Stomach smooth muscle (tissue), 2 donors: Measurements from ENCODE around the gene PALD1.

ENCODE experiments used
- H3K27ac ChIP-seq: one replicate; pipeline ENCODE4 v1.7.0; 2013; ENCODE audit warnings: mild to moderate bottlenecking, low read length, inconsistent platforms
- H3K27me3 ChIP-seq, 2 donors: one replicate each; pipeline ENCODE4 v1.7.0; 2013; ENCODE audit warnings: low read length in 2 of 2; ENCODE audit not compliant: insufficient read depth in 2 of 2, control insufficient read depth in 1 of 2
- H3K36me3 ChIP-seq, 2 donors: one replicate each; pipeline ENCODE4 v1.7.0; 2013; ENCODE audit warnings: low read length in 2 of 2; ENCODE audit not compliant: control insufficient read depth in 2 of 2, insufficient read depth in 2 of 2
- H3K4me1 ChIP-seq: one replicate; pipeline ENCODE4 v1.7.0; 2013; ENCODE audit warnings: low read length; ENCODE audit not compliant: control insufficient read depth, insufficient read depth
- H3K4me3 ChIP-seq, 2 donors: one replicate each; pipeline ENCODE4 v1.7.0; 2013; ENCODE audit warnings: low read length in 2 of 2
- H3K9ac ChIP-seq, 2 donors: one replicate each; pipeline ENCODE4 v1.7.0; 2013; ENCODE audit warnings: low read length in 2 of 2, mild to moderate bottlenecking in 1 of 2
- H3K9me3 ChIP-seq, 2 donors: one replicate each; pipeline ENCODE4 v1.7.0; 2013; ENCODE audit warnings: low read length in 2 of 2; ENCODE audit not compliant: control insufficient read depth in 2 of 2
- donor health status: healthy.
- donor health status: Pancreatic carcinoma.

The PALD1 gene

DNA sequence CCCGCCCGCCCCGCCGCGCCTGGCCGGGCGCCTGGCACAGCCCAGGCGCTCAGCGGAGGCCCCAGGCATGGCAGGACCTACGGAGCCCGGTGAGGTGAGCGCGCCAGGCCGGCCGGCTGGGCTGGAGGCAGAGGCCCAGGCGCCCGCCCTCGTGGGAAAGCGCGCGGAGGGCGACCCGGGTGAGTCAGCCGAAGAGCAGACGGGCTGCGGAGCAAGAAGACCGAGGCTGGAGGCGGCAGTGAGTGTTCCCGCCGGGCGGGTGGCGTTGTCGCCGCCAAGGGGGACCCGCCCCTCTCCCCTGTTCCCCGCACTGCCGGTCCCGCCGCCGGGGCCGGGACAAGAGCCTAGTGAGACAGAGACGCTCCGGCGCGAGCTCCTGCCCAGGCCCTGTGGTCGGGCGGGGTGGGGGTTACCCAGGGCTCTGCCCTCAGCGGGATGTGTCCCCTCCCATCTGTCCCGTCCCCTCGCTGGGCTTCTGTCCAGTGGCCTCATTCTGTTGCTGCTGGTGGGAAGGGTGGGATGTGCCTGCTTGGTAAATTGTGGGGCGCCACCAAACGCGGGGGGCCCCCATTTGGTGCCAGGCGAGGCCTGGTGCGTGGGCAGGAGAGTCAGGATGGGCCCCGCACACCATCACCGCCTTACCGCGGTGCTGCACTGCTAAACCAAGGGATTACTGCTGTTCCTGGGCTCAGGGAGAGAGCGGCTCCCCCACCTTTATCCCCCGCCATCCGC is 20.1 kb upstream of the PALD1 start:
- Histone ChIP-seq H3K9ac (peak overlapping the region; percentile 64 to 73), H3K36me3 (no peaks in the 10 kb centered on the region), H3K27ac (peak overlapping the region; percentile 92), H3K4me1 (peaks cover 45% of the 10 kb centered on the region), H3K9me3 (no peaks in the 10 kb centered on the region), H3K4me3 (peak overlapping the region; percentile 66 to 71), H3K27me3 (no peaks in the 10 kb centered on the region)

DNA sequence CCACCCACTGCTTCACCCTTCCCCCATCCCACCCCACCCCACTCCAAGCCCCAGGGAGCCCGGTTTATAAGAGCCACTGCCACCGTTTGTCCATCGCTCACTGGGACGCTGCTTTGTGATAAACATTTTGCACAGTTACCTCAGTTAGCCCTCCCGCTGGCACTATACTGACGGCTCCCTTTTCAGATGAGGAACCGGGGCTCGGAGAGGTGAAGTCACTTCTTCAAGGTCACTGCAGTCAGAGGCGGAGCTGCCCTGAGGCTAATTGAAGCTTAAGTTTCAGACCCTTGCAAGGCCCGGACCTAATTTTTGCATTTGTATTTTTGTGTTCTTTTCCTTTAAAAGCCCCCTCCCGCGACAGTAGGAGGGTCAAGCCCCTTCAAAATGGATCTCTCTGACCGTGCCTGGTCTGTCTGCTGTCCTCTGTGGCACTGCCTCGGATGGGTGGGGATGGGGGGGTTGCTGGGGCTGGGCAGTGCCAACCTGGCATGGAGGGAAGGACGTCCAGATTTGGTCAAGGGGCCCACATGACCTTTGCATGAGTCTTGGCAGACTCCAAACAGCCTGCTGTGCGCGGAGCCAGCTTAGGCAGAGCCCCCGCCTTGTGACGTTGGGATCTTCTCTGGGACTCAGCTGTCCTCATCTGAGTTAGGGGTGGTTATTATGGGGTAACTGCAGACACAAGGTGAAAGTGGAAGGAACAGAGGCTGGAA is 19.4 kb upstream of the PALD1 start:
- Histone ChIP-seq H3K27ac (peak overlapping the region; percentile 92), H3K9me3 (no peaks in the 10 kb centered on the region), H3K27me3 (no peaks in the 10 kb centered on the region), H3K4me3 (peak overlapping the region; percentile 66 to 71), H3K9ac (peak overlapping the region; percentile 51 to 64), H3K36me3 (no peaks in the 10 kb centered on the region), H3K4me1 (peaks cover 47% of the 10 kb centered on the region)

DNA sequence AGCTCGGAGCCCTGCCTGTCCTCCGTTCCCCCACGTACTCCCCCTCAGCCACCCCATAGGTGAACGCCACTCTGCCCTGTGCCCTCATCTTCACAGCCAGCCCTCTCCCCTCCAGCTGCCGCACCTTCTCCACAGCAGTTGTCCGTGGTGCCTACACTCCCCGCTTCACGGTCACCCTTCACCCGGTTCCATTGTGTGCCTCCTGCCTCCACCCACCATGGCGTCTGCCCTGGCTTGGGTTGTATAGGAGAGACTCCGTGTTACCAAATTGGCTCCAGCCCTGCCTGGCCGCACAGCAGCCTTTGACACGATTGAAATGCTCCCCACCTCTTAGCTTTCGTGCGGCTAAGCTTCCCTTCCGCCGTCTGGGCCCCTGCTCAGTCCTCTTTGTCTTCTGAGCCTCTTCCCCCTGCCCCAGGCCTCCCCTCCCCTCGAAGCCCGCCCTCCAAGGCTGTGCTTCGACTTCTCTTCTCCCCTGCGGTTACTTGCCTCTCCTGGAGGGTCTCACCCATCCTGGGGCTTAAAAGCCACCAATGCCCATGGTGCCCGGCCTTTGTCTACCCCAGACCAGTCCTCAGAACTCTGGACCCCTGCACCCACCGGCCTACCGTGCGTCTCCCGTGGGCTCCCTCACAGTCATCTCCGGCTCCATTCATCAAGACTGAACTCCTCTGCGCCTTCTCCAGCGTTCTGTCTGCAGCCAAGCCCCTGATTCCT is 18.6 kb upstream of the PALD1 start:
- Histone ChIP-seq H3K9me3 (no peaks in the 10 kb centered on the region), H3K27me3 (no peaks in the 10 kb centered on the region), H3K4me1 (peaks cover 47% of the 10 kb centered on the region), H3K4me3 (peak overlapping the region in 1 of 2 donors; percentile 44), H3K9ac (peak overlapping the region in 1 of 2 donors; percentile 20), H3K36me3 (no peaks in the 10 kb centered on the region), H3K27ac (peak overlapping the region; percentile 92)

DNA sequence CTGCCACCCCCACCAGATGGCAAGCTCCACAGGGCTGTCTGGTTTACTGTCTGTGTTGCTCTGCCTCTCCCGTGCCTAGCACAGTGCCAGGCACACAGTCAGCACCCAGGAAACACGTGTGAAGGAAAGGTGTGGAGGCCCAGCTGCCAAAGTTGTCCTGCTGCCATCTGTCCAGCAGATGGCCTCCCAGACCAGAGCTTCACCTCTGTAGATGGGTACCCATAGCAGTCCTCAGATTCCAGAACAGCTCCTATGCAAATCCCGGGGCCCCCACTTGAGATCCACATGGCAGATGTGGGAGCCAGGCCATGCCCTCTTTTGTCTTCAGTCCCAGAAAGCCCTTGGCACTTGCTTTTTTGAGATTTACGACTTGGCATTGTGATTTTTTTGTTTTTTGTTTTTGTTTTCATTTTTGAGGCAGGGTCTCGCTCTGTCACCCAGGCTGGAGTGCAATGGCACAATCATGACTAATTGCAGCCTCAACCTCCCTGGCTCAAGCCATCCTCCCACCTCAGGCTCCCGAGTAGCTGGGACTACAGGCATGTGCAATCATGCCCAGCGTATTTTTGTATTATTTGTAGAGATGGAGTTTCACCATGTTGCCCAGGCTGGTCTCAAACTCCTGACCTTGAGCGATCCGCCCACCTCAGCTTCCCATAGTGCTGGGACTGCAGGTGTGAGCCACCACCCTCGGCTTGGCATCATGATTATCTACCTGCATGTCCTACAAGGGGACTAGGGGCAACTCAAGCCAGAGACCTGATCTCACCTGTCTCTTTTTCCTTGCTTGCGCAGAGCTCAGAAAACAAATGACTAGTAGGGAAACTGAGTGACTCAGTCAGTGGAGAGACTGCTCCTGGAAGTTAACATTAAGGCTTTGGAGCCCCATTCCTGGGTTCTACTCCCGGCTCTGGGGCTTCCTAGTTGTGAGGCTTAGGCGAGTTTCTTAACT is 16.9 kb upstream of the PALD1 start:
- Histone ChIP-seq H3K27me3 (no peaks in the 10 kb centered on the region), H3K36me3 (no peaks in the 10 kb centered on the region), H3K9me3 (no peaks in the 10 kb centered on the region), H3K4me1 (peaks cover 47% of the 10 kb centered on the region), H3K27ac (peak overlapping the region; percentile 46), H3K9ac (peak overlapping the region in 1 of 2 donors; percentile 5), H3K4me3 (no peak overlapping the region)

DNA sequence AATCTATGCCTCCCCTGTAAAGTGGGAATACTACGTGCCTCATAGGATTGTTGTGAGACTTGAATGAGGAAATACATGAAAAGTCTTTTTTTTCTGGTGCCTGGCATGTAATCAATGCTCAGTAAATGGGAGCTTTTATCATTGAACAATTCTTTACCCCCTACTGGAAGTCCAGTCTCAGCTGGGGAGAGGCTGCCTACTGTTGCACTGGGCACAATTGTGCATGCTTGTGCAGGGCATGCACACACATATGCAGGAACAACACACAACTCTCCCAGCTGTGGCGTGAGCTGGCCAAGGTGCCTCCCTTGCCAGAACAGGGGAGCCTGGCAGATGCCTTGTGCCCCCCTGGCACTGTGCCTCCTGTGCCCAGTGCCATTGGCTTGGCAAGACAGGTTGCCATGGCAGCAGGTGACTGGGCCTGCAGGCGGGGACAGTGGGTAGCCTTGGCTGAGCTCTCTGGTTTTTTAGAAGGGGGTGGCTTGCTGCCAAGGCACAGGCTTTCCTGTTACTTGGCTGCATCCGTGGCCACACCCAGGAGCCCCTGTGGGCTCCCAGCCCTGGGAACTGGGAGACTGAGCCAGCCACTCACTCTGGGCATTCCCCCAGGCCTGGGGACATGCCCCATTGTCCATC is 16.1 kb upstream of the PALD1 start:
- Histone ChIP-seq H3K4me3 (no peak overlapping the region), H3K9ac (no peak overlapping the region), H3K27ac (peak overlapping the region; percentile 46), H3K9me3 (no peaks in the 10 kb centered on the region), H3K4me1 (peaks cover 47% of the 10 kb centered on the region), H3K27me3 (no peaks in the 10 kb centered on the region), H3K36me3 (no peaks in the 10 kb centered on the region)

DNA sequence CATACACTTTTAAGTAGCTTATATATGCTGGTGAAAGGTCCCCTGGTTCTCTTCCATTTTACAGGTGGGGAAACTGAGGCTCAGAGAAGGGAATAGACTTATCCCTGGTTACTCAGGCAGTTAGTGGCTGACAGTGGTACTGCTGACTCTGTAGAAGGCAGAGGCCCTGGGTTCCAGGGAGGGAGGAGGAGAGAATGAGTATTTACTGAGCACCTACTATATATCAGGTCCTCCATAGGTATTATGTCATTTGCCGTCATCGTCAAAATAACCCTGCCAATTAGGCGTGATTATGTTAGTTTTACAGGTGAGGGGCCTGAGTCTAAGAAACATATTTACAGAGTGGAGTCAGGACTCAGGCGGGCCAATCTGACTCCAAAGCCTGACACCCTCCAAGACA is 13.3 kb upstream of the PALD1 start:
- Histone ChIP-seq H3K9ac (no peak overlapping the region), H3K36me3 (no peaks in the 10 kb centered on the region), H3K27ac (no peak overlapping the region), H3K4me1 (peaks cover 34% of the 10 kb centered on the region), H3K9me3 (no peaks in the 10 kb centered on the region), H3K4me3 (no peak overlapping the region), H3K27me3 (no peaks in the 10 kb centered on the region)

DNA sequence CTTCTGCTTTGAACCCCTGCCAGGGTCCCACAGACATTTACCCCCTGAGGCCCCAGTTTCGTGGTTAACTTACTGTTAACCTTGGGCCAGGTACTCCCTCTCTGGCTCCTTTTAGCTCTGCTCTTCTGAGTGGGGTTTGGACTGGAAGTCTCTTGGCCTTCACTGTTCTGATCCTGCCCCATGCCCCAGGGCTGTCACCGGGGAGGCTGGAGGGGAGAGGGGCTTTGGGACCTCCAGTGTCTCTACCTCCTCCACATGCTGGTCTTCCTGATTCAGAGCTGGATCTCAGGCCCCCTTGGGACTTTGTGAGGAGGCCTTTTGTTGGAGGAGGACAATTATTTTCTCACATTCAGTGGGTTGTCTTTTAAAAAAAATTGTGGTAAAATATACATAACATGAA is 12.7 kb upstream of the PALD1 start:
- no peak overlapping the region for H3K9ac ChIP-seq
- no peak overlapping the region for H3K27ac ChIP-seq
- peaks cover 33% of the 10 kb centered on the region for H3K4me1 ChIP-seq
- no peaks in the 10 kb centered on the region for H3K36me3 ChIP-seq
- H3K4me3 ChIP-seq, result no peak overlapping the region
- H3K27me3 ChIP-seq, result no peaks in the 10 kb centered on the region
- no peaks in the 10 kb centered on the region for H3K9me3 ChIP-seq

DNA sequence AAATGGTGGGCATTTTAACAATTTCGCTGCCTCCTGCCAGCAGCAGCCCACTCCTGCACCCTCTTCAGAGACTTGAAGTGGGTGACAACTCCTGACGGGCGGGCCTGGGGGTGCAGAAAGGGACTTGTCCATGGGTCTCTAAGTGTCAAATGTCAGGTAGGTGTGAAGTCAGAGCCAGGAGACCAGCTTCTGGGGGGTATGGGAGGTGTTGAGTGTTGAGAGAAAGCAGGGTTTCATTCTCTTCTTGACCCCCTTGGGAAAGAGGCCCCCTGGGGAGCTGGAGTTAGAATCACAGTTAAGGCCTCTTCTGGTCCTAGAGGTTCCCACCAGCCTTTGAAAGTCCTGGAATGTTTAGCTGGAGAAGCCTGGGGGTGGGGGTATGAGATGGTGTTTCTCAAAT is 11.6 kb upstream of the PALD1 start:
- no peaks in the 10 kb centered on the region for H3K9me3 ChIP-seq
- H3K4me3 ChIP-seq, result no peak overlapping the region
- H3K36me3 ChIP-seq, result no peaks in the 10 kb centered on the region
- no peaks in the 10 kb centered on the region for H3K27me3 ChIP-seq
- no peak overlapping the region for H3K27ac ChIP-seq
- peaks cover 28% of the 10 kb centered on the region for H3K4me1 ChIP-seq
- peak overlapping the region in 1 of 2 donors; percentile 15 for H3K9ac ChIP-seq

DNA sequence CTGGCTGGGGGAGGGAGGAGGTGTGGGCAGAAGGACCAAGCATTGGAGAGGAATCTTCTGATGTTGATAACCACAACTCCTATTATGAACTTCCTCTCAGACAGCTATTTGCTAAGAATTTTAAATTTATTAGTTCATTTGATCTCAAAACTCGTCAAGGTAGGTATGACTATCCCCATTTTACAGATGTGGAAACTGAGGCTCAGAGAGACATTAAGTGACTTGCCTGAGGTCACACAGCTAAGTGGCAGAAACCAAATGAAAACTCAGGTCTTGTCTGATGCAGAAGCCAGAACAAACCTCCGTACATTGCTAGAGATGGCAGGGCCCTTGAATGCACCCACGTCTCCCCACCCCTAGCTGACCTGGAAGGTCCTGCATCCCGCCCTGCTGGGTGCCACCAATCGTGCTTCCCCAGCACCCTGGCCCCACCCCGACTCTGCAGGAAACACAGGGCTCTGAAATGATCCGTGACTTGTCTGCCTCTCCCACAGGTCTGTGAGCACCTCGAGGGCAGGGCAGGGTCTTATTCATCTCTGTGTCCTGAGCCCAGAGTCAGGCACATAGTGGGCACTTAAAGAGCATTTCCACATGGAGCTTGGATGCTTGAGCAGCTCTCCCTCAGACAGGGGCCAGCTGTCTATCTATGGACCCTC is 5.6 kb upstream of the PALD1 start:
- no peaks in the 10 kb centered on the region for H3K9me3 ChIP-seq
- H3K27me3 ChIP-seq, result no peaks in the 10 kb centered on the region
- no peak overlapping the region for H3K27ac ChIP-seq
- H3K36me3 ChIP-seq, result no peaks in the 10 kb centered on the region
- H3K4me1 ChIP-seq, result peaks cover 17% of the 10 kb centered on the region
- no peak overlapping the region for H3K4me3 ChIP-seq
- H3K9ac ChIP-seq, result no peak overlapping the region
